HG03066 (cell line): Measurements from ENCODE around the gene TEAD3.
"Not testable (repeated sequence)": the region's sequence is repeated elsewhere in the genome, so short reads cannot be mapped to it uniquely, and the experiment has no call there.

Experiments
- ATAC-seq: cut with Tn5 transposase; IDR thresholded peaks from one replicate; pipeline ENCODE4 v1.9.1; 2021; ENCODE audit warnings: low read depth; ENCODE audit not compliant: unreplicated experiment

Gene TEAD3

GRCh38 chr6:35496841-35497570 is at the start of gene TEAD3:
TSS of gene TEAD3 (minus strand) at chr6:35497079.
- ATAC-seq, result no peak

- ATAC-seq, result no peak
Observed at GRCh38 chr6:35544769-35545361, 48.0 kb upstream of the TEAD3 start.

- no peak for ATAC-seq
Observed at GRCh38 chr6:35543459-35544193, 46.7 kb upstream of the TEAD3 start.

- ATAC-seq, result no peak
Observed at GRCh38 chr6:35541836-35542235, 45.0 kb upstream of the TEAD3 start.

- no peak for ATAC-seq
Observed at GRCh38 chr6:35539223-35539622, 42.3 kb upstream of the TEAD3 start.

GRCh38 chr6:35535847-35536246 is 39.0 kb upstream of the TEAD3 start:
- not testable (repeated sequence) for ATAC-seq

GRCh38 chr6:35534407-35535170 is 37.7 kb upstream of the TEAD3 start:
- no peak for ATAC-seq

GRCh38 chr6:35533981-35534380 is 37.1 kb upstream of the TEAD3 start:
- ATAC-seq, result no peak

- no peak for ATAC-seq
Observed at GRCh38 chr6:35532126-35532525, 35.2 kb upstream of the TEAD3 start.

- ATAC-seq, result no peak
Observed at GRCh38 chr6:35524380-35525020, 27.6 kb upstream of the TEAD3 start.

GRCh38 chr6:35522660-35523658 is 26.1 kb upstream of the TEAD3 start:
- no peak for ATAC-seq

GRCh38 chr6:35522151-35522550 is 25.3 kb upstream of the TEAD3 start:
- no peak for ATAC-seq

- ATAC-seq, result no peak
Observed at GRCh38 chr6:35521235-35521634, 24.4 kb upstream of the TEAD3 start.

- no peak for ATAC-seq
Observed at GRCh38 chr6:35519313-35520015, 22.6 kb upstream of the TEAD3 start.

- ATAC-seq, result no peak
Observed at GRCh38 chr6:35518566-35519312, 21.9 kb upstream of the TEAD3 start.

GRCh38 chr6:35517978-35518377 is 21.1 kb upstream of the TEAD3 start:
- not testable (repeated sequence) for ATAC-seq

GRCh38 chr6:35516712-35517111 is 19.8 kb upstream of the TEAD3 start:
- ATAC-seq, result no peak

- ATAC-seq, result not testable (repeated sequence)
Observed at GRCh38 chr6:35515939-35516338, 19.1 kb upstream of the TEAD3 start.
